Measurements from ENCODE around the gene MISP3.

Gene MISP3

GRCh38 chr19:14102756-14103155, 30.2 kb downstream of the MISP3 start:
- DNase-seq (ENCODE audit: low spot score) = no peak

GRCh38 chr19:14103310-14103709, 30.7 kb downstream of the MISP3 start:
- DNase-seq (ENCODE audit: low spot score) = no peak

- DNase-seq (ENCODE audit: low spot score) = no peak
Observed at GRCh38 chr19:14105680-14106079, 33.1 kb downstream of the MISP3 start.

GRCh38 chr19:14106840-14107239, 34.3 kb downstream of the MISP3 start:
- no peak for DNase-seq (ENCODE audit: low spot score)

- DNase-seq (ENCODE audit: low spot score) = peak; percentile 54
Observed at GRCh38 chr19:14107581-14108461, 35.2 kb downstream of the MISP3 start.

GRCh38 chr19:14110650-14111049, 38.1 kb downstream of the MISP3 start:
- no peak for DNase-seq (ENCODE audit: low spot score)

- no peak for DNase-seq (ENCODE audit: low spot score)
Observed at GRCh38 chr19:14111486-14111885, 38.9 kb downstream of the MISP3 start.

- DNase-seq (ENCODE audit: low spot score) = peak; percentile 62
Observed at GRCh38 chr19:14112051-14112808, 39.6 kb downstream of the MISP3 start.

GRCh38 chr19:14112809-14113385, 40.3 kb downstream of the MISP3 start:
- peak; percentile 63 for DNase-seq (ENCODE audit: low spot score)

GRCh38 chr19:14113762-14114414, 41.3 kb downstream of the MISP3 start:
- no peak for DNase-seq (ENCODE audit: low spot score)

- DNase-seq (ENCODE audit: low spot score) = no peak
Observed at GRCh38 chr19:14114439-14114838, 41.9 kb downstream of the MISP3 start.

GRCh38 chr19:14114854-14115253, 42.3 kb downstream of the MISP3 start:
- peak; percentile 54 for DNase-seq (ENCODE audit: low spot score)

GRCh38 chr19:14115756-14116155, 43.2 kb downstream of the MISP3 start:
- no peak for DNase-seq (ENCODE audit: low spot score)

- DNase-seq (ENCODE audit: low spot score) = no peak
Observed at GRCh38 chr19:14116525-14116917, 43.9 kb downstream of the MISP3 start.

GRCh38 chr19:14116918-14117578, 44.5 kb downstream of the MISP3 start:
- DNase-seq (ENCODE audit: low spot score) = no peak

- DNase-seq (ENCODE audit: low spot score) = peak; percentile 100
Observed at GRCh38 chr19:14117668-14118164, 45.1 kb downstream of the MISP3 start, which contains the start of gene PRKACA. Gene PRKACA, minus strand, starts transcription at chr19:14117762. Its CDS starts 215 bp downstream, at chr19:14117547.

- no peak for DNase-seq (ENCODE audit: low spot score)
Observed at GRCh38 chr19:14118165-14119051, 45.8 kb downstream of the MISP3 start.

- DNase-seq (ENCODE audit: low spot score) = no peak
Observed at GRCh38 chr19:14119146-14119545, 46.6 kb downstream of the MISP3 start.

GRCh38 chr19:14119644-14120496, 47.3 kb downstream of the MISP3 start:
- DNase-seq (ENCODE audit: low spot score) = no peak

- no peak for DNase-seq (ENCODE audit: low spot score)
Observed at GRCh38 chr19:14120497-14120780, 47.9 kb downstream of the MISP3 start.

Data from hepatic stellate cell (primary cell).